HEK293T (cell line): ENCODE results near the gene CDC45.

Experiments used
- ARNT ChIP-seq: fragments of 450-650 bp; IDR thresholded peaks from 2 replicates; pipeline ENCODE4 v1.6.1; 2017; ENCODE audit warnings: mild to moderate bottlenecking
- BHLHE40 ChIP-seq: fragments of 450-650 bp; IDR thresholded peaks from 2 replicates; pipeline ENCODE4 v1.6.1; 2016; ENCODE audit warnings: mild to moderate bottlenecking, moderate library complexity, borderline replicate concordance
- ELF4 ChIP-seq: fragments of 450-650 bp; IDR thresholded peaks from 2 replicates; pipeline ENCODE4 v1.6.1; 2017; ENCODE audit warnings: antibody characterized with exemption
- FOXA1 ChIP-seq: fragments of 450-650 bp; IDR thresholded peaks from 2 replicates; pipeline ENCODE4 v1.6.1; 2016; ENCODE audit warnings: mild to moderate bottlenecking
- FOXK2 ChIP-seq: fragments of 450-650 bp; IDR thresholded peaks from 2 replicates; pipeline ENCODE4 v1.6.1; 2016; ENCODE audit warnings: mild to moderate bottlenecking
- NFRKB ChIP-seq: fragments of 450-650 bp; IDR thresholded peaks from 2 replicates; pipeline ENCODE4 v1.6.1; 2016; ENCODE audit warnings: mild to moderate bottlenecking, moderate library complexity
- SP1 ChIP-seq: fragments of 450-650 bp; IDR thresholded peaks from 2 replicates; pipeline ENCODE4 v1.6.1; 2017
- SUZ12 ChIP-seq: fragments of 450-650 bp; IDR thresholded peaks from 2 replicates; pipeline ENCODE4 v1.6.1; 2016; ENCODE audit warnings: mild to moderate bottlenecking

DNA sequence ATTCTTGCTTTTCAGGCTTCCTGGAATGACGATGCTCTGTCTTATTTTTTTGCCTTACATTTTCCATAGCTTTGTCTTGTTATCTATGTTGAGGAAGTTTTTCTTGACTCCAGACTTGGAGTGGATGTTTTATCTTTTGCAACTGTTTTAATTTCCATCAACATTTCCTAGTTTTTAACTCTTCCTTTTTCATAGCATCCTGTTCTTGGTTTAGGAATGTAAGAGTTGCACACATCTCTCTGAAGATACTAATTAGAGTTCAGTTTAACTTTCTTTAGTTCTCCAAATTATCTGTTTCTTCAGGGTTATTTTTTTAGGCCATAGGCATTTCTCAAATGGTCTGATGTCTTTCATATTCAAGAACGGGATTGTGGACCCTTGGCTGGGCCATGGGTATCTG, 34.1 kb downstream of the CDC45 start:
- TF ChIP-seq SP1 (no peak), FOXK2 (no peak), BHLHE40 (no peak), ARNT (no peak), NFRKB (no peak), ELF4 (no peak), FOXA1 (no peak), SUZ12 (no peak)
